Measurements from ENCODE around the gene HMG20B. TPM values are rescaled to one million over a fixed set of nuclear protein-coding genes. Genes with fewer than 3 reads are reported as not detected.
"Not testable (repeated sequence)": the region's sequence is repeated elsewhere in the genome, so short reads cannot be mapped to it uniquely, and the experiment has no call there.

HMG20B gene
- polyA plus RNA-seq, 1 donor from 2014 or later: 22.6 TPM

DNA sequence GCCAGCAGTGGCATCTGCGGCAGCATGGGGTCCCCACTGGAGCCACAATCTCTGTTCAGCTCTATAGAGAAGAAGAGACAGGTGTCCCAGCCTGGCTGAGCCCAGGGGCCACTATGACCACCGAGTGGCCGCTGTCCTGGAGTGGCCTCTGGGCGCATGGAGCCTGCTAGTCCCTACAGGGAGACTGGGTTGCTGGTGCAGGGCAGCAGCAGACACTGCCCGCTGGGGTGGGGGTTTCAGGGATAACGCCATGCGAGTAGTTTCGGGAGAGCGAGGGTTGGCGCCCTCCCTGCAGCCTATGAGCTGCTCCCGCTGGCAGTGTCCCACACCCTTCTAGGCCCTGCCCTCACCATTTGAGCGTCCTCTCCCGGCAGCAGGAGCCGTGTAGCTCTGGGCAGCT lies 44.7 kb upstream of the HMG20B start:
- Histone ChIP-seq H3F3A (ENCODE audit: insufficient read depth, low read length, poor library complexity, severe bottlenecking) (no peaks in the 10 kb centered on the region), H3K4me2 (ENCODE audit: low read length) (no peak overlapping the region), H3K79me2 (replicated peaks; ENCODE audit: insufficient read depth, low read length) (no peaks in the 10 kb centered on the region), H3K4me3 (ENCODE audit: low read length) (no peak overlapping the region), H2AFZ (ENCODE audit: low read depth, low read length) (no peak overlapping the region), H3K27me3 (ENCODE audit: insufficient read depth, low read depth, low read length) (no peaks in the 10 kb centered on the region), H3K9ac (ENCODE audit: low read length) (no peak overlapping the region), H3K9me2 (ENCODE audit: insufficient read depth, low read length) (no peaks in the 10 kb centered on the region), H3K9me3 (ENCODE audit: low read length) (no peaks in the 10 kb centered on the region), H3K36me3 (ENCODE audit: insufficient read depth, low read length) (peaks cover 4% of the 10 kb centered on the region), H3K27ac (ENCODE audit: low read length) (no peak overlapping the region), H4K20me1 (ENCODE audit: insufficient read depth) (no peaks in the 10 kb centered on the region)
- TF ChIP-seq, protein P1, sequence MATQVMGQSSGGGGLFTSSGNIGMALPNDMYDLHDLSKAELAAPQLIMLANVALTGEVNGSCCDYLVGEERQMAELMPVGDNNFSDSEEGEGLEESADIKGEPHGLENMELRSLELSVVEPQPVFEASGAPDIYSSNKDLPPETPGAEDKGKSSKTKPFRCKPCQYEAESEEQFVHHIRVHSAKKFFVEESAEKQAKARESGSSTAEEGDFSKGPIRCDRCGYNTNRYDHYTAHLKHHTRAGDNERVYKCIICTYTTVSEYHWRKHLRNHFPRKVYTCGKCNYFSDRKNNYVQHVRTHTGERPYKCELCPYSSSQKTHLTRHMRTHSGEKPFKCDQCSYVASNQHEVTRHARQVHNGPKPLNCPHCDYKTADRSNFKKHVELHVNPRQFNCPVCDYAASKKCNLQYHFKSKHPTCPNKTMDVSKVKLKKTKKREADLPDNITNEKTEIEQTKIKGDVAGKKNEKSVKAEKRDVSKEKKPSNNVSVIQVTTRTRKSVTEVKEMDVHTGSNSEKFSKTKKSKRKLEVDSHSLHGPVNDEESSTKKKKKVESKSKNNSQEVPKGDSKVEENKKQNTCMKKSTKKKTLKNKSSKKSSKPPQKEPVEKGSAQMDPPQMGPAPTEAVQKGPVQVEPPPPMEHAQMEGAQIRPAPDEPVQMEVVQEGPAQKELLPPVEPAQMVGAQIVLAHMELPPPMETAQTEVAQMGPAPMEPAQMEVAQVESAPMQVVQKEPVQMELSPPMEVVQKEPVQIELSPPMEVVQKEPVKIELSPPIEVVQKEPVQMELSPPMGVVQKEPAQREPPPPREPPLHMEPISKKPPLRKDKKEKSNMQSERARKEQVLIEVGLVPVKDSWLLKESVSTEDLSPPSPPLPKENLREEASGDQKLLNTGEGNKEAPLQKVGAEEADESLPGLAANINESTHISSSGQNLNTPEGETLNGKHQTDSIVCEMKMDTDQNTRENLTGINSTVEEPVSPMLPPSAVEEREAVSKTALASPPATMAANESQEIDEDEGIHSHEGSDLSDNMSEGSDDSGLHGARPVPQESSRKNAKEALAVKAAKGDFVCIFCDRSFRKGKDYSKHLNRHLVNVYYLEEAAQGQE (IDR thresholded peaks at IDR 0.05; ENCODE audit: borderline replicate concordance): no peak
- TF ChIP-seq EP300 (conservative IDR thresholded peaks at IDR 0.05; ENCODE audit: poor library complexity, severe bottlenecking): no peak
- TF ChIP-seq EZH2 (IDR thresholded peaks at IDR 0.05; ENCODE audit: borderline replicate concordance, insufficient read depth, low read length, poor library complexity, severe bottlenecking): no peak
- no peak for TF ChIP-seq RAD21 (conservative IDR thresholded peaks at IDR 0.05)
- TF ChIP-seq MXI1 (conservative IDR thresholded peaks at IDR 0.05; ENCODE audit: poor library complexity, severe bottlenecking): no peak
- TF ChIP-seq TAF1 (IDR thresholded peaks at IDR 0.05; ENCODE audit: low read depth): no peak

DNA sequence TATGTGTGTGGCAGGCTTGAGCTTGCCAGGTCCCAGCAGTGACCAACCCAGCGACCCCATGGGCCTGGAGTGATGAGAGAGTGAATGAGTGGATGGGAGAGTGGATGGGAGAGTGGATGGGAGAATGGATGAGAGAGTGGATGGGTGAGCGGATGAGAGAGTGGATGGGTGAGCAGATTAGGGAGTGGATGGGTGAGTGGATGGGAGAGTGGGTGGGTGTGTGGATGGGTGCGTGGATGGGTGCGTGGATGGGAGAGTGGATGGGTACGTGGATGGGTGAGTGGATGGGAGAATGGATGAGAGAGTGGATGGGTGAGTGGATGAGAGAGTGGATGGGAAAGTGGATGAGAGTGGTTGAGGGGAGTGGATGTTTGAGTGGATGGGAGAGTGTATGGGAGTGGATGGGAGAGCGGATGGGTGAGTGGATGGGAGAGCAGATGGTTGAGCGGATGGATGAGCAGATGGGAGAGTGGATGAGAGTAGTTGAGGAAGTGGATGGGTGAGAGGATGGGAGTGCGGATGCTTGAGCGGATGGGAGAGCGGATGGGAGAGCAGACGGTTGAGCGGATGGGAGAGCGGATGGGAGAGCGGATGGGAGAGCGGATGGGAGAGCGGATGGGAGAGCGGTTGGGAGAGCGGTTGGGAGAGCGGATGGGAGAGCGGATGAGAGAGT lies 44.1 kb upstream of the HMG20B start:
- no peaks in the 10 kb centered on the region for H3F3A ChIP-seq (ENCODE audit: insufficient read depth, low read length, poor library complexity, severe bottlenecking)
- H3K4me3 ChIP-seq (ENCODE audit: low read length): no peak overlapping the region
- H3K4me2 ChIP-seq (ENCODE audit: low read length): no peak overlapping the region
- H3K36me3 ChIP-seq (ENCODE audit: insufficient read depth, low read length): peaks cover 4% of the 10 kb centered on the region
- H3K27me3 ChIP-seq (ENCODE audit: insufficient read depth, low read depth, low read length): no peaks in the 10 kb centered on the region
- no peak overlapping the region for H3K9ac ChIP-seq (ENCODE audit: low read length)
- TF ChIP-seq RAD21 (conservative IDR thresholded peaks at IDR 0.05) (no peak), POLR2AphosphoS5 (IDR thresholded peaks at IDR 0.05) (no peak), TAF1 (IDR thresholded peaks at IDR 0.05; ENCODE audit: low read depth) (no peak), EZH2 (IDR thresholded peaks at IDR 0.05; ENCODE audit: borderline replicate concordance, insufficient read depth, low read length, poor library complexity, severe bottlenecking) (no peak), MXI1 (conservative IDR thresholded peaks at IDR 0.05; ENCODE audit: poor library complexity, severe bottlenecking) (no peak), SMC3 (conservative IDR thresholded peaks at IDR 0.05; ENCODE audit: poor library complexity) (no peak), EP300 (conservative IDR thresholded peaks at IDR 0.05; ENCODE audit: poor library complexity, severe bottlenecking) (no peak)
- TF ChIP-seq, protein P2, sequence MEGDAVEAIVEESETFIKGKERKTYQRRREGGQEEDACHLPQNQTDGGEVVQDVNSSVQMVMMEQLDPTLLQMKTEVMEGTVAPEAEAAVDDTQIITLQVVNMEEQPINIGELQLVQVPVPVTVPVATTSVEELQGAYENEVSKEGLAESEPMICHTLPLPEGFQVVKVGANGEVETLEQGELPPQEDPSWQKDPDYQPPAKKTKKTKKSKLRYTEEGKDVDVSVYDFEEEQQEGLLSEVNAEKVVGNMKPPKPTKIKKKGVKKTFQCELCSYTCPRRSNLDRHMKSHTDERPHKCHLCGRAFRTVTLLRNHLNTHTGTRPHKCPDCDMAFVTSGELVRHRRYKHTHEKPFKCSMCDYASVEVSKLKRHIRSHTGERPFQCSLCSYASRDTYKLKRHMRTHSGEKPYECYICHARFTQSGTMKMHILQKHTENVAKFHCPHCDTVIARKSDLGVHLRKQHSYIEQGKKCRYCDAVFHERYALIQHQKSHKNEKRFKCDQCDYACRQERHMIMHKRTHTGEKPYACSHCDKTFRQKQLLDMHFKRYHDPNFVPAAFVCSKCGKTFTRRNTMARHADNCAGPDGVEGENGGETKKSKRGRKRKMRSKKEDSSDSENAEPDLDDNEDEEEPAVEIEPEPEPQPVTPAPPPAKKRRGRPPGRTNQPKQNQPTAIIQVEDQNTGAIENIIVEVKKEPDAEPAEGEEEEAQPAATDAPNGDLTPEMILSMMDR (IDR thresholded peaks at IDR 0.05; ENCODE audit: poor library complexity, severe bottlenecking): no peak
- TF ChIP-seq, protein P1 (IDR thresholded peaks at IDR 0.05; ENCODE audit: borderline replicate concordance): no peak
- no peaks in the 10 kb centered on the region for H4K20me1 ChIP-seq (ENCODE audit: insufficient read depth)
- H3K27ac ChIP-seq (ENCODE audit: low read length): no peak overlapping the region
- H3K9me2 ChIP-seq (ENCODE audit: insufficient read depth, low read length): no peaks in the 10 kb centered on the region
- H3K79me2 ChIP-seq (replicated peaks; ENCODE audit: insufficient read depth, low read length): no peaks in the 10 kb centered on the region
- H2AFZ ChIP-seq (ENCODE audit: low read depth, low read length): no peak overlapping the region
- no peaks in the 10 kb centered on the region for H3K9me3 ChIP-seq (ENCODE audit: low read length)

DNA sequence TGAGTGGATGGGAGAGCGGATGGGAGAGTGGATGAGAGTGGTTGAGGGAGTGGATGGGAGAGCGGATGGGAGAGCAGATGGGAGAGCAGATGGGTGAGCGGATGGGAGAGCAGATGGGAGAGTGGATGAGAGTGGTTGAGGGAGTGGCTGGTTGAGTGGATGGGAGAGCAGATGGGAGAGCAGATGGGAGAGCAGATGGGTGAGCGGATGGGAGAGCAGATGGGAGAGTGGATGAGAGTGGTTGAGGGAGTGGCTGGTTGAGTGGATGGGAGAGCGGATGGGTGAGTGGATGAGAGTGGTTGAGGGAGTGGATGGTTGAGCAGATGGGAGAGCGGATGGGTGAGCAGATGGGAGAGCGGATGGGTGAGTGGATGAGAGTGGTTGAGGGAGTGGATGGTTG lies 43.4 kb upstream of the HMG20B start:
- not testable (repeated sequence) for H3K9me2 ChIP-seq (ENCODE audit: insufficient read depth, low read length); H3K27ac ChIP-seq (ENCODE audit: low read length); H3K9me3 ChIP-seq (ENCODE audit: low read length); H3K4me2 ChIP-seq (ENCODE audit: low read length); H3K79me2 ChIP-seq (replicated peaks; ENCODE audit: insufficient read depth, low read length); H4K20me1 ChIP-seq (ENCODE audit: insufficient read depth); H3K27me3 ChIP-seq (ENCODE audit: insufficient read depth, low read depth, low read length); H3F3A ChIP-seq (ENCODE audit: insufficient read depth, low read length, poor library complexity, severe bottlenecking); H3K36me3 ChIP-seq (ENCODE audit: insufficient read depth, low read length); H3K4me3 ChIP-seq (ENCODE audit: low read length); H2AFZ ChIP-seq (ENCODE audit: low read depth, low read length); H3K9ac ChIP-seq (ENCODE audit: low read length)
